ENCODE data around the gene FNDC11.

DNA sequence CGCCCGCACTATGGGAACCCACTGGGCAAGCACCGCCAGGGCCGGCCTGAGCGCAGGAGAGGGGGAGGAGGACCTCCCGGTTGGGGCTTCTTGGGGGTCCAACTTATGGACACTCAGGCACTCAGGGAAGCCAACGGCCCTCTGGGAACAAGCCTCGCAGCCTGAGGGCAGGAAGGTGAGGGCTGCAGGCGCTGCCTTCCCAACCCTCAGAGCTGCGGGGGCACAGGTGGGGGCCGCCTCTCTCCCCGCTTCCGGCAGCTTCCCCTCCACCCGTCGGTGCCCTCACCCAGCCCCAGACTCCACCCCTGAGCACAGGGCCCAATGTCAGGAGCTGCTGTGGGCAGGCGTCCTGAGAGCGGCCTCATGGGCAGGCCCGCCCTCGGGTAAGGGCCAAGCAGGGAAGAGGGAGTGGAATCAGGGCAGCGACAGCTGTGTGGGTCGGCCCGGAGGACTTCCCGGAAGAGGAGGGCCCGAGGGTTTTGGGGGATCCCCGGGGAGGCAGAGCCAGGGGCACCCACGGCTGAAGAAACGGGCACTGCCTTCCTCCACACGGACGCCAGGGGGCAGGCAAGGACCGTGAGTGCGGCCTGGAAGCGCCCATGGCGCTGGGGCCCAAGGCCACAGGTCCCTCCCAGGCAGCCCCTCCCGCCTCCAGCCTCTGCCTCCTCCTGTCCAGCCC lies 16.3 kb upstream of the FNDC11 start:
- TF ChIP-seq, protein P1, sequence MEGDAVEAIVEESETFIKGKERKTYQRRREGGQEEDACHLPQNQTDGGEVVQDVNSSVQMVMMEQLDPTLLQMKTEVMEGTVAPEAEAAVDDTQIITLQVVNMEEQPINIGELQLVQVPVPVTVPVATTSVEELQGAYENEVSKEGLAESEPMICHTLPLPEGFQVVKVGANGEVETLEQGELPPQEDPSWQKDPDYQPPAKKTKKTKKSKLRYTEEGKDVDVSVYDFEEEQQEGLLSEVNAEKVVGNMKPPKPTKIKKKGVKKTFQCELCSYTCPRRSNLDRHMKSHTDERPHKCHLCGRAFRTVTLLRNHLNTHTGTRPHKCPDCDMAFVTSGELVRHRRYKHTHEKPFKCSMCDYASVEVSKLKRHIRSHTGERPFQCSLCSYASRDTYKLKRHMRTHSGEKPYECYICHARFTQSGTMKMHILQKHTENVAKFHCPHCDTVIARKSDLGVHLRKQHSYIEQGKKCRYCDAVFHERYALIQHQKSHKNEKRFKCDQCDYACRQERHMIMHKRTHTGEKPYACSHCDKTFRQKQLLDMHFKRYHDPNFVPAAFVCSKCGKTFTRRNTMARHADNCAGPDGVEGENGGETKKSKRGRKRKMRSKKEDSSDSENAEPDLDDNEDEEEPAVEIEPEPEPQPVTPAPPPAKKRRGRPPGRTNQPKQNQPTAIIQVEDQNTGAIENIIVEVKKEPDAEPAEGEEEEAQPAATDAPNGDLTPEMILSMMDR (IDR thresholded peaks at IDR 0.05), result peak; percentile 84 to 89 (median 87)
- no peak for TF ChIP-seq POLR2A (IDR thresholded peaks at IDR 0.05)
